Liver (tissue), 9 donors: ENCODE measurements around the gene TNFSF10. TPM values are rescaled to one million over a fixed set of nuclear protein-coding genes. Genes with fewer than 3 reads are reported as not detected.

Experiments used
- DNase-seq: peaks from one replicate; pipeline ENCODE4 v3.0.0-alpha.2; 2017; ENCODE audit warnings: low spot score
- H3K27ac ChIP-seq, 2 donors: one replicate each; pipeline ENCODE4 v1.7.0; 2013; ENCODE audit warnings: inconsistent platforms in 2 of 2, low read length in 2 of 2, control low read depth in 1 of 2, low read depth in 1 of 2, mild to moderate bottlenecking in 1 of 2
- H3K27me3 ChIP-seq, 4 donors: one replicate each; pipeline versions ENCODE4 v1.6.1 to v1.7.0; 2013; ENCODE audit warnings: low read length in 3 of 4, inconsistent platforms in 1 of 4, mild to moderate bottlenecking in 1 of 4, moderate library complexity in 1 of 4; ENCODE audit not compliant: control insufficient read depth in 4 of 4, insufficient read depth in 4 of 4
- H3K36me3 ChIP-seq, 4 donors: one replicate each; pipeline versions ENCODE4 v1.6.1 to v1.7.0; 2013; ENCODE audit warnings: low read length in 3 of 4, mild to moderate bottlenecking in 3 of 4, low read depth in 1 of 4, moderate library complexity in 1 of 4; ENCODE audit not compliant: control insufficient read depth in 4 of 4, insufficient read depth in 3 of 4
- H3K4me1 ChIP-seq, 4 donors: one replicate each; pipeline versions ENCODE4 v1.6.1 to v1.7.0; 2013; ENCODE audit warnings: low read length in 3 of 4, mild to moderate bottlenecking in 3 of 4, moderate library complexity in 1 of 4; ENCODE audit not compliant: control insufficient read depth in 4 of 4, insufficient read depth in 4 of 4
- H3K4me3 ChIP-seq, 3 donors: one replicate each; pipeline versions ENCODE4 v1.6.1 to v1.7.0; 2013; ENCODE audit warnings: low read length in 3 of 3, control low read depth in 1 of 3, low read depth in 1 of 3, mild to moderate bottlenecking in 1 of 3
- H3K9ac ChIP-seq, 2 donors: one replicate each; pipeline ENCODE4 v1.7.0; 2013; ENCODE audit warnings: low read length in 2 of 2, mild to moderate bottlenecking in 2 of 2, moderate library complexity in 2 of 2, control low read depth in 1 of 2, low read depth in 1 of 2
- H3K9me3 ChIP-seq, 4 donors: one replicate each; pipeline versions ENCODE4 v1.6.1 to v1.7.0; 2013; ENCODE audit warnings: low read length in 3 of 4; ENCODE audit not compliant: control insufficient read depth in 4 of 4
- EGR1 ChIP-seq, 2 donors: IDR thresholded peaks; 2 replicates each; pipeline ENCODE4 v1.6.1; 2016 to 2018; ENCODE audit warnings: antibody characterized with exemption in 2 of 2, low read depth in 2 of 2
- FOXA1 ChIP-seq: IDR thresholded peaks from 2 replicates; pipeline ENCODE4 v1.6.1; 2016; ENCODE audit warnings: antibody characterized with exemption
- FOXA2 ChIP-seq: IDR thresholded peaks from 2 replicates; pipeline ENCODE4 v1.6.1; 2016; ENCODE audit warnings: antibody characterized with exemption
- GABPA ChIP-seq, 2 donors: IDR thresholded peaks in 1 of 2; conservative IDR thresholded peaks in 1 of 2; 2 replicates each; pipeline ENCODE4 v1.6.1; 2016; ENCODE audit warnings: antibody characterized with exemption in 2 of 2, mild to moderate bottlenecking in 1 of 2, moderate library complexity in 1 of 2
- HNF4A ChIP-seq, 2 donors: conservative IDR thresholded peaks; 2 replicates each; pipeline ENCODE4 v1.6.1; 2016; ENCODE audit warnings: antibody characterized with exemption in 2 of 2, mild to moderate bottlenecking in 2 of 2
- HNF4G ChIP-seq: IDR thresholded peaks from 2 replicates; pipeline ENCODE4 v1.6.1; 2016; ENCODE audit warnings: antibody characterized with exemption
- JUND ChIP-seq, 2 donors: IDR thresholded peaks; 2 replicates each; pipeline ENCODE4 v1.6.1; 2016; ENCODE audit warnings: antibody characterized with exemption in 2 of 2
- NR2F2 ChIP-seq: IDR thresholded peaks from 2 replicates; pipeline ENCODE4 v1.6.1; 2016; ENCODE audit warnings: antibody characterized with exemption
- RXRA ChIP-seq, 2 donors: IDR thresholded peaks; 2 replicates each; pipeline ENCODE4 v1.6.1; 2017 to 2018; ENCODE audit warnings: antibody characterized with exemption in 2 of 2, mild to moderate bottlenecking in 1 of 2
- SP1 ChIP-seq: IDR thresholded peaks from 2 replicates; pipeline ENCODE4 v1.6.1; 2018; ENCODE audit warnings: antibody characterized with exemption, mild to moderate bottlenecking
- WGBS: extraction: QIAGEN DNeasy Blood & Tissue Kit; methylation state at CpG from one replicate; pipeline ENCODE4 v1.1.7; 2013; 5-methylcytosine and 5-hydroxymethylcytosine counted together
- polyA plus RNA-seq, 2 donors: library from polyadenylated mRNA; stranded (reverse) in 1 of 2; unstranded in 1 of 2; fragments of 200-250 nt in 1 of 2; fragments of >200 nt in 1 of 2; fragmentation: Nextera tagmentation in 1 of 2; extraction: Ambion mirVana in 1 of 2; gene quantifications; one replicate each; pipeline versions ENCODE4 v1.2.1 to v1.2.3, GENCODE V29; 2013 to 2015
- total RNA-seq, 2 donors: library from RNA; depleted of rRNA; stranded (reverse); fragments of >200 nt; gene quantifications; one replicate each; pipeline ENCODE4 v1.2.3, GENCODE V29; 2014
- TF ChIP-seq, protein P1 (sequence below): fragments of 150-350 bp; IDR thresholded peaks from 2 replicates; pipeline ENCODE4 v1.5.1; 2017; ENCODE audit warnings: improper control_type of control experiment, low read depth, low read length; ENCODE audit not compliant: missing input control
- TF ChIP-seq, protein P2 (sequence below): IDR thresholded peaks from 2 replicates; pipeline ENCODE4 v1.6.1; 2016; ENCODE audit warnings: antibody characterized with exemption
- TF ChIP-seq, protein P3 (sequence below): IDR thresholded peaks from 2 replicates; pipeline ENCODE4 v1.6.1; 2016; ENCODE audit warnings: antibody characterized with exemption, mild to moderate bottlenecking
- TF ChIP-seq, protein P4 (sequence below): IDR thresholded peaks from 2 replicates; pipeline ENCODE4 v1.6.1; 2016; ENCODE audit warnings: antibody characterized with exemption
- donor health status: healthy.
- donor health status: healthy.
- donor health status: healthy.
- donor health status: healthy.
- donor health status: healthy.

TNFSF10 gene
- total and polyA plus RNA-seq, 4 donors: 16.2 to 67.1 (median 37.5) TPM

DNA sequence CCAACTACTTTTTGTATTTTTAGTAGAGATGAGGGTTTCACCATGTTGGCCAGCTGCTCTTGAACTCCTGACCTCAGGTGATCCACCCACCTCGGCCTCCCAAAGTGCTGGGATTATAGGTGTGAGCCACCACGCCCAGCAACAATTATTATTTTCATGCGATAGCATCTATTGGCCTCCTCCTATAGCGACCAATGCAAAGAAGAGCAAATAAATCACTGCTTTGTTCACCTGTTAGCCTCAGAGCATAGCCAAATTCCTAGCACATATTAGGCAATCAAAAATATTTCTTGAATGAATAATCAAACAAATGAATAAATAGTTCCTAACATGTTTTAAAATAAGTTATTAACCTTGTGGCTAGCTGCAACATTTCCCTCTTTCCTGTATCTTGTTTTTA lies 36.8 kb upstream of the TNFSF10 start:
- Histone ChIP-seq H3K36me3 (no peaks in the 10 kb centered on the region), H3K27ac (peak overlapping the region; percentile 31 to 37), H3K4me1 (peaks cover 15 to 48% (median 28%) of the 10 kb centered on the region in 4 donors), H3K9ac (no peak overlapping the region), H3K27me3 (no peaks in the 10 kb centered on the region), H3K4me3 (no peak overlapping the region), H3K9me3 (no peaks in the 10 kb centered on the region)
- 74% methylated on average over 4 of the region's 4 CpGs for WGBS
- DNase-seq: no peak
- TF ChIP-seq HNF4G: no peak
- TF ChIP-seq, protein P1, sequence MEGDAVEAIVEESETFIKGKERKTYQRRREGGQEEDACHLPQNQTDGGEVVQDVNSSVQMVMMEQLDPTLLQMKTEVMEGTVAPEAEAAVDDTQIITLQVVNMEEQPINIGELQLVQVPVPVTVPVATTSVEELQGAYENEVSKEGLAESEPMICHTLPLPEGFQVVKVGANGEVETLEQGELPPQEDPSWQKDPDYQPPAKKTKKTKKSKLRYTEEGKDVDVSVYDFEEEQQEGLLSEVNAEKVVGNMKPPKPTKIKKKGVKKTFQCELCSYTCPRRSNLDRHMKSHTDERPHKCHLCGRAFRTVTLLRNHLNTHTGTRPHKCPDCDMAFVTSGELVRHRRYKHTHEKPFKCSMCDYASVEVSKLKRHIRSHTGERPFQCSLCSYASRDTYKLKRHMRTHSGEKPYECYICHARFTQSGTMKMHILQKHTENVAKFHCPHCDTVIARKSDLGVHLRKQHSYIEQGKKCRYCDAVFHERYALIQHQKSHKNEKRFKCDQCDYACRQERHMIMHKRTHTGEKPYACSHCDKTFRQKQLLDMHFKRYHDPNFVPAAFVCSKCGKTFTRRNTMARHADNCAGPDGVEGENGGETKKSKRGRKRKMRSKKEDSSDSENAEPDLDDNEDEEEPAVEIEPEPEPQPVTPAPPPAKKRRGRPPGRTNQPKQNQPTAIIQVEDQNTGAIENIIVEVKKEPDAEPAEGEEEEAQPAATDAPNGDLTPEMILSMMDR: no peak
- no peak for TF ChIP-seq SP1
- no peak for TF ChIP-seq NR2F2
- TF ChIP-seq, protein P2, sequence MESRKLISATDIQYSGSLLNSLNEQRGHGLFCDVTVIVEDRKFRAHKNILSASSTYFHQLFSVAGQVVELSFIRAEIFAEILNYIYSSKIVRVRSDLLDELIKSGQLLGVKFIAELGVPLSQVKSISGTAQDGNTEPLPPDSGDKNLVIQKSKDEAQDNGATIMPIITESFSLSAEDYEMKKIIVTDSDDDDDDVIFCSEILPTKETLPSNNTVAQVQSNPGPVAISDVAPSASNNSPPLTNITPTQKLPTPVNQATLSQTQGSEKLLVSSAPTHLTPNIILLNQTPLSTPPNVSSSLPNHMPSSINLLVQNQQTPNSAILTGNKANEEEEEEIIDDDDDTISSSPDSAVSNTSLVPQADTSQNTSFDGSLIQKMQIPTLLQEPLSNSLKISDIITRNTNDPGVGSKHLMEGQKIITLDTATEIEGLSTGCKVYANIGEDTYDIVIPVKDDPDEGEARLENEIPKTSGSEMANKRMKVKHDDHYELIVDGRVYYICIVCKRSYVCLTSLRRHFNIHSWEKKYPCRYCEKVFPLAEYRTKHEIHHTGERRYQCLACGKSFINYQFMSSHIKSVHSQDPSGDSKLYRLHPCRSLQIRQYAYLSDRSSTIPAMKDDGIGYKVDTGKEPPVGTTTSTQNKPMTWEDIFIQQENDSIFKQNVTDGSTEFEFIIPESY: no peak
- TF ChIP-seq RXRA (IDR thresholded peaks at IDR 0.05): no peak
- TF ChIP-seq, protein P3, sequence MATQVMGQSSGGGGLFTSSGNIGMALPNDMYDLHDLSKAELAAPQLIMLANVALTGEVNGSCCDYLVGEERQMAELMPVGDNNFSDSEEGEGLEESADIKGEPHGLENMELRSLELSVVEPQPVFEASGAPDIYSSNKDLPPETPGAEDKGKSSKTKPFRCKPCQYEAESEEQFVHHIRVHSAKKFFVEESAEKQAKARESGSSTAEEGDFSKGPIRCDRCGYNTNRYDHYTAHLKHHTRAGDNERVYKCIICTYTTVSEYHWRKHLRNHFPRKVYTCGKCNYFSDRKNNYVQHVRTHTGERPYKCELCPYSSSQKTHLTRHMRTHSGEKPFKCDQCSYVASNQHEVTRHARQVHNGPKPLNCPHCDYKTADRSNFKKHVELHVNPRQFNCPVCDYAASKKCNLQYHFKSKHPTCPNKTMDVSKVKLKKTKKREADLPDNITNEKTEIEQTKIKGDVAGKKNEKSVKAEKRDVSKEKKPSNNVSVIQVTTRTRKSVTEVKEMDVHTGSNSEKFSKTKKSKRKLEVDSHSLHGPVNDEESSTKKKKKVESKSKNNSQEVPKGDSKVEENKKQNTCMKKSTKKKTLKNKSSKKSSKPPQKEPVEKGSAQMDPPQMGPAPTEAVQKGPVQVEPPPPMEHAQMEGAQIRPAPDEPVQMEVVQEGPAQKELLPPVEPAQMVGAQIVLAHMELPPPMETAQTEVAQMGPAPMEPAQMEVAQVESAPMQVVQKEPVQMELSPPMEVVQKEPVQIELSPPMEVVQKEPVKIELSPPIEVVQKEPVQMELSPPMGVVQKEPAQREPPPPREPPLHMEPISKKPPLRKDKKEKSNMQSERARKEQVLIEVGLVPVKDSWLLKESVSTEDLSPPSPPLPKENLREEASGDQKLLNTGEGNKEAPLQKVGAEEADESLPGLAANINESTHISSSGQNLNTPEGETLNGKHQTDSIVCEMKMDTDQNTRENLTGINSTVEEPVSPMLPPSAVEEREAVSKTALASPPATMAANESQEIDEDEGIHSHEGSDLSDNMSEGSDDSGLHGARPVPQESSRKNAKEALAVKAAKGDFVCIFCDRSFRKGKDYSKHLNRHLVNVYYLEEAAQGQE: no peak
- no peak for TF ChIP-seq EGR1 (IDR thresholded peaks at IDR 0.05; ENCODE audit: low read depth in 2 of 2)
- no peak for TF ChIP-seq JUND (IDR thresholded peaks at IDR 0.05)
- no peak for TF ChIP-seq FOXA2
- TF ChIP-seq FOXA1: no peak
- no peak for TF ChIP-seq HNF4A (conservative IDR thresholded peaks at IDR 0.05)
- TF ChIP-seq GABPA (IDR thresholded peaks at IDR 0.05 in 1 of 2, conservative IDR thresholded peaks at IDR 0.05 in 1 of 2): no peak

DNA sequence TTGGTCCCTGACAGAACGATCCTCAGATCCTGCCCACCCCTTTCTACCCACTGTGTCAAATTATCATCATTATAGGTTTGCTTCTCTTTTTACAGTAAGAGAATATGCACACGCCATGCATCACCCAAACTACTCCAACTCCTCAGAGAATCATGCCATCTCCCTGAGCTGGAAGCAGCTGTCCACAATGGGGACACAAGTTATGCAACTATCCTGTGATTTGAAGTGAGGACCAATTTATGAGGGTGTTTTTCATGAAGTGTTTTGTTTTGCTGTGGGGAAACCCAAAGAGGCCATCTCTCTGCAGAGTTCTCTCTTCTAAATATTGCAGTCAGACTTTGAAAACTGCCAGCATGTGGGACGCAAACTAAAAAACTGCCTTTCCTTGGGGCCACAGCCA lies 35.8 kb upstream of the TNFSF10 start:
- TF ChIP-seq, protein P4, sequence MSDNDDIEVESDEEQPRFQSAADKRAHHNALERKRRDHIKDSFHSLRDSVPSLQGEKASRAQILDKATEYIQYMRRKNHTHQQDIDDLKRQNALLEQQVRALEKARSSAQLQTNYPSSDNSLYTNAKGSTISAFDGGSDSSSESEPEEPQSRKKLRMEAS: no peak
- TF ChIP-seq HNF4G: no peak
- Histone ChIP-seq H3K27ac (peak overlapping the region; percentile 91 to 97), H3K9me3 (no peaks in the 10 kb centered on the region), H3K36me3 (no peaks in the 10 kb centered on the region), H3K27me3 (no peaks in the 10 kb centered on the region), H3K9ac (no peak overlapping the region), H3K4me1 (peaks cover 15 to 47% (median 28%) of the 10 kb centered on the region in 4 donors), H3K4me3 (no peak overlapping the region)
- no peak for DNase-seq
- WGBS: 85% methylated on average over 3 of the region's 3 CpGs
